SIG-M5 (cell line): Measurements from ENCODE around the gene ZNF208.
"Not testable (repeated sequence)": the region's sequence is repeated elsewhere in the genome, so short reads cannot be mapped to it uniquely, and the experiment has no call there.

Source experiments
- DNase-seq: peaks from one replicate; lab custom pipeline; 2025; lab: John Stamatoyannopoulos, UW

ZNF208 gene

DNA sequence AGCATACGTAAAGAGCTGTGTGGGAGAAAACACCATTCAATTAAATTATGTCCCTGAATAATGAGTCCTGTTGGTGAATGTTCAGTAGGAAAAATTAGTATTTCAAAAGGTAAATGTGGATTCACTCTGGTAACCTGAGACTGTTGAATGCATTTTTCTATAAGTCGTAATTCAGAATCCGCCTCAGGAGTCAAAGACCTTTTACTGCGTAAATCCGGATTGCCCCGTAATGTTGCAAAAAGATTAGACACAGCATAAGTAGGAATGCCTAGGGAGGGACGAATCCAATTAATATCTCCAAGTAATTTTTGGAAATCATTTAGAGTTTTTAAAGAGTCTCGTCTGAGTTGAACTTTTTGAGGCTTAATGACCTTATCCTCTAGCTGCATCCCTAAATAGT is 126.0 kb downstream of the ZNF208 start:
- DNase-seq = not testable (repeated sequence)

DNA sequence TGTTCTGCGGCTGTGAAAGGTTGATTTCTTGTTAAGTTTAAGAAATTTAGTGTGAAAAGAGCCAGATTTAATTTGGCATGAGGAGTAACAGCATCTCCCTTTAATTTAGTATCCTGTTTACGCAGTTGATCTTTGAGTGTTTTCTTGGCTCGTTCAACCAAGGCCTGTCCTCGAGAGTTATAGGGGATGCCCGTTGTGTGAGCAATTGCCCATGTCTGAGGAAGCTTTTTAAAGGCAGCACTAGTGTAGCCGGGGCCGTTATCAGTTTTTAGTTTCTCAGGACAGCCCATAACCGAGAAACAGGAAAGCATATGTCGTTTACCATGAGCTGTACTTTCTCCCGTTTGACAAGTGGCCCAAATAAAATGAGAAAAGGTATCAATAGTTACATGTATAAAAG is 127.2 kb downstream of the ZNF208 start:
- DNase-seq = no peak
